ENCODE measurements around the gene LSM14B.

GRCh38 chr20:62174021-62174804, 51.9 kb downstream of the LSM14B start:
- TF ChIP-seq ZFP3 (CRISPR knock-in tag; IDR thresholded peaks at IDR 0.05) (no peak), RARB (CRISPR knock-in tag; IDR thresholded peaks at IDR 0.05) (no peak), CREB5 (CRISPR knock-in tag; IDR thresholded peaks at IDR 0.05; ENCODE audit: low read depth) (no peak), ZFP30 (CRISPR knock-in tag; IDR thresholded peaks at IDR 0.05) (no peak), CSDC2 (CRISPR knock-in tag; IDR thresholded peaks at IDR 0.05) (no peak), ZNF70 (CRISPR knock-in tag; IDR thresholded peaks at IDR 0.05) (no peak), POU6F1 (CRISPR knock-in tag; IDR thresholded peaks at IDR 0.05; ENCODE audit: borderline replicate concordance, low read depth) (no peak), GLIS3 (CRISPR knock-in tag; IDR thresholded peaks at IDR 0.05) (no peak)

Data from SK-N-SH treated with all-trans-retinoic acid at 6 μM for 48 hours (cell line).